Neural cell (in vitro differentiated cells): ENCODE results near the gene PRICKLE3.

Experiments
- EP300 ChIP-seq: fragments of 450-650 bp; conservative IDR thresholded peaks from 2 replicates; pipeline ENCODE4 v1.6.1; 2014; ENCODE audit warnings: antibody characterized with exemption, mild to moderate bottlenecking, moderate library complexity; ENCODE audit not compliant: poor library complexity, severe bottlenecking
- EZH2 ChIP-seq: fragments of 200-600, 300-800 bp; shearing (Covaris generic), sonication (generic); IDR thresholded peaks from 2 replicates; pipeline ENCODE4 v1.6.1; 2014; ENCODE audit warnings: antibody characterized with exemption, low read length, borderline replicate concordance, mild to moderate bottlenecking; ENCODE audit not compliant: insufficient read depth, poor library complexity, severe bottlenecking
- MXI1 ChIP-seq: fragments of 450-650 bp; conservative IDR thresholded peaks from 2 replicates; pipeline ENCODE4 v1.6.1; 2014; ENCODE audit warnings: antibody characterized with exemption, mild to moderate bottlenecking; ENCODE audit not compliant: poor library complexity, severe bottlenecking
- POLR2AphosphoS5 ChIP-seq: IDR thresholded peaks from 2 replicates; pipeline ENCODE4 v1.6.1; 2012
- TAF1 ChIP-seq: IDR thresholded peaks from 2 replicates; pipeline ENCODE4 v1.6.1; 2012; ENCODE audit warnings: low read depth
- TF ChIP-seq, protein P1 (sequence below): fragments of 450-650 bp; IDR thresholded peaks from 2 replicates; pipeline ENCODE4 v1.5.1; 2014; ENCODE audit warnings: antibody characterized with exemption, mild to moderate bottlenecking, moderate library complexity; ENCODE audit not compliant: poor library complexity, severe bottlenecking

DNA sequence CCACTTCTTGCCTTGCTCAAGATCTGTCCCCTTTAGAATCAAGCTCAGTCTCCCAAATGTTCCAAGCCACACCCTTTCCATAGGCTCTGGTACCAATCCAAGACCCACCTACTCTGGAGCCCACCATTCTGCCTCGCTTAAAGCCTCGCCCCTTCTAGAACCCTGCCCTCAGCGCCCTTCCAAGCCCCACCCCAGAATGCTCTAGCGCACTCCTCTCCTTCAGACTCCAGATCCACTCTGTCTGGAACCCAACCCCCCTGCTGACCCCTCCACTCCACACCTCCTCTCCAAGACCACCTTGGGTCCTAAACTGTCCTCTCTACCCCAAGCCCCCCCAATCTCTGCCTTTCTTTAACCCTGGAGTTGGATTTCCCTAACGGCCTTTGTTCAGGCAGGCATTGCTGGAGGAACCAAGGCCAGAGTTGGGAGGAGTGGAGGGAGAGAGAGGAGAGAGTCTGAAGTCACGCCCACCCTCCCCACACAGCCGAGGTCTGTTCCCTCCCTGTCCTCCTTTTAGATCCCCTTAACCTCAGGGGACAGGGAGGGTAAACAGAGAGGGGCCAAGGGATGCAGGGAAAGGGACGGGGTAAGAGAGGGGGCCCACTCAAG is 2.4 kb upstream of the PRICKLE3 start:
- TF ChIP-seq, protein P1, sequence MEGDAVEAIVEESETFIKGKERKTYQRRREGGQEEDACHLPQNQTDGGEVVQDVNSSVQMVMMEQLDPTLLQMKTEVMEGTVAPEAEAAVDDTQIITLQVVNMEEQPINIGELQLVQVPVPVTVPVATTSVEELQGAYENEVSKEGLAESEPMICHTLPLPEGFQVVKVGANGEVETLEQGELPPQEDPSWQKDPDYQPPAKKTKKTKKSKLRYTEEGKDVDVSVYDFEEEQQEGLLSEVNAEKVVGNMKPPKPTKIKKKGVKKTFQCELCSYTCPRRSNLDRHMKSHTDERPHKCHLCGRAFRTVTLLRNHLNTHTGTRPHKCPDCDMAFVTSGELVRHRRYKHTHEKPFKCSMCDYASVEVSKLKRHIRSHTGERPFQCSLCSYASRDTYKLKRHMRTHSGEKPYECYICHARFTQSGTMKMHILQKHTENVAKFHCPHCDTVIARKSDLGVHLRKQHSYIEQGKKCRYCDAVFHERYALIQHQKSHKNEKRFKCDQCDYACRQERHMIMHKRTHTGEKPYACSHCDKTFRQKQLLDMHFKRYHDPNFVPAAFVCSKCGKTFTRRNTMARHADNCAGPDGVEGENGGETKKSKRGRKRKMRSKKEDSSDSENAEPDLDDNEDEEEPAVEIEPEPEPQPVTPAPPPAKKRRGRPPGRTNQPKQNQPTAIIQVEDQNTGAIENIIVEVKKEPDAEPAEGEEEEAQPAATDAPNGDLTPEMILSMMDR: no peak
- no peak for TF ChIP-seq EZH2
- TF ChIP-seq EP300: no peak
- TF ChIP-seq TAF1: no peak
- TF ChIP-seq POLR2AphosphoS5: no peak
- TF ChIP-seq MXI1: no peak
